Trophoblast cell (in vitro differentiated cells and primary cell): Measurements from ENCODE around the gene TGOLN2.
"Not testable (repeated sequence)": the region's sequence is repeated elsewhere in the genome, so short reads cannot be mapped to it uniquely, and the experiment has no call there.

Source experiments
- DNase-seq, 2 donors: peaks; one replicate each; pipeline ENCODE4 v3.0.0-alpha.2; 2016
- H2AFZ ChIP-seq: 2 replicates; pipeline ENCODE4 v1.6.1; 2013; ENCODE audit warnings: low read length, moderate library complexity, mild to moderate bottlenecking; ENCODE audit not compliant: insufficient read depth, poor library complexity
- H2AK5ac ChIP-seq: 2 replicates; pipeline ENCODE4 v1.6.1; 2013; ENCODE audit warnings: mild to moderate bottlenecking, low read length
- H2BK120ac ChIP-seq: 2 replicates; pipeline ENCODE4 v1.6.1; 2013; ENCODE audit warnings: low read length, mild to moderate bottlenecking, moderate library complexity; ENCODE audit not compliant: insufficient read depth, poor library complexity
- H2BK12ac ChIP-seq: 2 replicates; pipeline ENCODE4 v1.6.1; 2013; ENCODE audit warnings: mild to moderate bottlenecking, low read length, moderate library complexity
- H2BK5ac ChIP-seq: 2 replicates; pipeline ENCODE4 v1.6.1; 2013; ENCODE audit warnings: low read length, low read depth, moderate library complexity, mild to moderate bottlenecking; ENCODE audit not compliant: poor library complexity
- H3K14ac ChIP-seq: 2 replicates; pipeline ENCODE4 v1.6.1; 2013; ENCODE audit warnings: mild to moderate bottlenecking, low read length
- H3K18ac ChIP-seq: 2 replicates; pipeline ENCODE4 v1.6.1; 2013; ENCODE audit warnings: mild to moderate bottlenecking, low read length
- H3K23ac ChIP-seq: 2 replicates; pipeline ENCODE4 v1.6.1; 2013; ENCODE audit warnings: low read length
- H3K27ac ChIP-seq: 2 replicates; pipeline ENCODE4 v1.5.1; 2013; ENCODE audit warnings: low read depth, mild to moderate bottlenecking, inconsistent platforms, low read length, moderate library complexity
- H3K27me3 ChIP-seq: 2 replicates; pipeline ENCODE4 v1.6.1; 2013; ENCODE audit warnings: inconsistent platforms, mild to moderate bottlenecking, low read length, moderate library complexity; ENCODE audit not compliant: insufficient read depth
- H3K36me3 ChIP-seq, 2 experiments: 1 replicate in 1 of 2; 2 replicates in 1 of 2; pipeline ENCODE4 v1.6.1; 2013; ENCODE audit warnings: low read length in 2 of 2, mild to moderate bottlenecking in 2 of 2, moderate library complexity in 1 of 2; ENCODE audit not compliant: insufficient read depth in 2 of 2, control insufficient read depth in 1 of 2
- H3K4ac ChIP-seq: 2 replicates; pipeline ENCODE4 v1.6.1; 2013; ENCODE audit warnings: low read depth, mild to moderate bottlenecking, low read length, moderate library complexity
- H3K4me1 ChIP-seq, 2 experiments: 1 replicate in 1 of 2; 2 replicates in 1 of 2; pipeline ENCODE4 v1.6.1; 2013; ENCODE audit warnings: low read length in 2 of 2, mild to moderate bottlenecking in 2 of 2, moderate library complexity in 1 of 2; ENCODE audit not compliant: insufficient read depth in 2 of 2, control insufficient read depth in 1 of 2
- H3K4me2 ChIP-seq: 2 replicates; pipeline ENCODE4 v1.6.1; 2013; ENCODE audit warnings: inconsistent platforms, mild to moderate bottlenecking, low read length, moderate library complexity
- H3K4me3 ChIP-seq: 2 replicates; pipeline ENCODE4 v1.5.1; 2013; ENCODE audit warnings: mild to moderate bottlenecking, low read depth, low read length, inconsistent platforms
- H3K79me1 ChIP-seq: one replicate; pipeline ENCODE4 v1.6.1; 2013; ENCODE audit warnings: low read length
- H3K79me2 ChIP-seq: 2 replicates; pipeline ENCODE4 v1.6.1; 2013; ENCODE audit warnings: low read length, mild to moderate bottlenecking; ENCODE audit not compliant: control insufficient read depth, insufficient read depth, poor library complexity
- H3K9ac ChIP-seq: 2 replicates; pipeline ENCODE4 v1.6.1; 2013; ENCODE audit warnings: mild to moderate bottlenecking, low read length
- H3K9me3 ChIP-seq: 2 replicates; pipeline ENCODE4 v1.6.1; 2013; ENCODE audit warnings: low read depth, mild to moderate bottlenecking, control low read depth, inconsistent platforms, low read length; ENCODE audit not compliant: insufficient read depth
- H4K12ac ChIP-seq: 2 replicates; pipeline ENCODE4 v1.6.1; 2013; ENCODE audit warnings: low read depth, mild to moderate bottlenecking, low read length, moderate library complexity
- H4K8ac ChIP-seq: 2 replicates; pipeline ENCODE4 v1.6.1; 2013; ENCODE audit warnings: low read depth, mild to moderate bottlenecking, low read length, moderate library complexity
- H4K91ac ChIP-seq: one replicate; pipeline ENCODE4 v1.6.1; 2013; ENCODE audit warnings: low read depth, mild to moderate bottlenecking, low read length, moderate library complexity
- WGBS: extraction: QIAGEN DNeasy Blood & Tissue Kit; methylation state at CpG from one replicate; pipeline ENCODE4 v1.1.7; 2013; ENCODE audit warnings: missing lambda C conversion rate; ENCODE audit not compliant: insufficient read length, insufficient coverage; ENCODE audit errors: extremely low coverage; 5-methylcytosine and 5-hydroxymethylcytosine counted together

TGOLN2 gene

DNA sequence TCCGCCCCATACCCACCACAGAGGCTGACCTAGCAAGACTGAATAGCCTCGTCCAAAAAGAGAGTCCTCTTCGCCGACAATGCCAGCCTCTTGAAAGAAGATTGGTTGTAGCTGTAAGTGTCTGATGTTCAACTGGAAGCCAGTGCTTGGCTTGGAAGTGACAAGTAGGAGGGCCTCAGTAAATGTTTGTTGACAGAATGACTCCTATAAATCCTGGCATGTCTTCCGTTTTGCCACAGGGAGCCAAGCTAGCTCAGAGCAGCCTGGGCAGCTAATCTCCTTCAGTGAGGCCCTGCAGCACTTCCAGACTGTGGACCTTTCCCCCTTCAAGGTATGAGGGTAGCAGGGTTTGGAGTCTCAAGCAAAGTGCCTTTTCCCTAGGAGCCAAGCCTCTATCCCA is 41.7 kb upstream of the TGOLN2 start:
- H3K4me2 ChIP-seq = no peak overlapping the region
- no peaks in the 10 kb centered on the region for H3K27me3 ChIP-seq
- H4K8ac ChIP-seq = no peak overlapping the region
- no peaks in the 10 kb centered on the region for H3K9me3 ChIP-seq
- H3K27ac ChIP-seq = no peak overlapping the region
- no peaks in the 10 kb centered on the region for H3K79me1 ChIP-seq
- no peak overlapping the region for H3K9ac ChIP-seq
- no peak overlapping the region for H2AK5ac ChIP-seq
- no peak overlapping the region for H2BK5ac ChIP-seq
- no peaks in the 10 kb centered on the region for H3K79me2 ChIP-seq
- H4K91ac ChIP-seq = no peak overlapping the region
- no peak overlapping the region for H4K12ac ChIP-seq
- no peak overlapping the region for H3K4me3 ChIP-seq
- no peak overlapping the region for H2BK120ac ChIP-seq
- no peaks in the 10 kb centered on the region for H3K4me1 ChIP-seq
- H2AFZ ChIP-seq = no peak overlapping the region
- H2BK12ac ChIP-seq = no peak overlapping the region
- H3K4ac ChIP-seq = no peak overlapping the region
- no CpG with 5 or more reads among the region's 5 CpGs for WGBS
- no peak overlapping the region for H3K18ac ChIP-seq
- no peak overlapping the region for H3K14ac ChIP-seq
- H3K36me3 ChIP-seq = peaks cover 0 to 9% of the 10 kb centered on the region in 2 experiments
- H3K23ac ChIP-seq = no peak overlapping the region
- DNase-seq = no peak

DNA sequence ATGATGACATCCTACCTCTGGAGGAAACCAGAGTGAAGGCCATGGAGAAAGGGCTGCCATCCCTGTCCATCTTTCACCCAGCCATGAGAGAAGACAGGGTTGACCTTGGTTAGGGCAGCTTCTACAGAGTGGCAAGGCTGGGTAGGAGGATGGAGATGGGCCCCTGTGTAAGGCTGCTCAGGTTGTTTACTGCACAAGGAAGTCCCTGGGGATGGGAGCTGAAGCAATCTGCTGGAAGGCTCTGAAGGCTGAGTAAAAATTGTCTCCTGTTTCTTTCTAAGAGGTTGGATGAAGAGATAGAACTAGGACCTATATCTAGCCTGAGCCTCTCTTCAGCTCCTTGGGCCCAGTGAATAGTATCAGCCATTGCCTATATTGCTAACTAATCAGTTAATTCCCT is 41.1 kb upstream of the TGOLN2 start:
- Histone ChIP-seq H2AFZ (no peak overlapping the region), H2AK5ac (no peak overlapping the region), H4K12ac (no peak overlapping the region), H3K79me2 (no peaks in the 10 kb centered on the region), H3K4me2 (no peak overlapping the region), H2BK5ac (no peak overlapping the region), H2BK120ac (no peak overlapping the region), H3K9me3 (no peaks in the 10 kb centered on the region), H3K4ac (no peak overlapping the region), H3K14ac (no peak overlapping the region), H4K8ac (no peak overlapping the region), H3K27ac (no peak overlapping the region), H3K36me3 (peaks cover 0 to 9% of the 10 kb centered on the region in 2 experiments), H3K79me1 (no peaks in the 10 kb centered on the region), H2BK12ac (no peak overlapping the region), H3K4me3 (no peak overlapping the region), H3K23ac (no peak overlapping the region), H3K27me3 (no peaks in the 10 kb centered on the region), H3K18ac (no peak overlapping the region), H4K91ac (no peak overlapping the region), H3K4me1 (no peaks in the 10 kb centered on the region), H3K9ac (no peak overlapping the region)
- DNase-seq = no peak

DNA sequence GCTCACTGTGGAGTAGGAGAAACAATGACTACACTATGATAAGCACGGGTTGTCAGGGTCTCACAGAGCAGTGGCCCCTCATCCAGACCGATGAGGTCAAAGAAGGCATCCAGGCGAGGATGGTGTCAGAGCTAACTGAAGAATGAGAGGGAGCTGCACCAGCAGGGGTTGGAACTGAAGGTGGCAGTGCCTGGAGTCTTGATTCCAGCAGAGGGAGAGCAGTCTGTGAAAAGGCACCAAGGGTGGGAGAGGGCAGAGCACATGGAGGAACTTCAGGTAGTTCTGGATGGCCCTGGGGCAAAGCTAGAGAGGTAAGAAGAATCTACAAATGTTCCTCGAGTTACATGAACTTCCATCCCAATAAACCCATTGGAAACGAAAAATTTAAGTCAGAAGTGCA is 39.4 kb upstream of the TGOLN2 start:
- H3K23ac ChIP-seq = no peak overlapping the region
- WGBS = no CpG with 5 or more reads among the region's 5 CpGs
- no peaks in the 10 kb centered on the region for H3K27me3 ChIP-seq
- no peaks in the 10 kb centered on the region for H3K9me3 ChIP-seq
- H2BK12ac ChIP-seq = no peak overlapping the region
- H3K79me1 ChIP-seq = no peaks in the 10 kb centered on the region
- no peak overlapping the region for H3K9ac ChIP-seq
- no peak overlapping the region for H2BK120ac ChIP-seq
- no peak overlapping the region for H3K14ac ChIP-seq
- H3K36me3 ChIP-seq = peaks cover 0 to 13% of the 10 kb centered on the region in 2 experiments
- no peak overlapping the region for H3K18ac ChIP-seq
- H4K8ac ChIP-seq = no peak overlapping the region
- H2AK5ac ChIP-seq = no peak overlapping the region
- H2AFZ ChIP-seq = no peak overlapping the region
- no peak overlapping the region for H4K12ac ChIP-seq
- H3K4me1 ChIP-seq = no peaks in the 10 kb centered on the region
- H3K79me2 ChIP-seq = no peaks in the 10 kb centered on the region
- no peak overlapping the region for H3K4ac ChIP-seq
- no peak overlapping the region for H4K91ac ChIP-seq
- no peak overlapping the region for H3K4me3 ChIP-seq
- H2BK5ac ChIP-seq = no peak overlapping the region
- no peak overlapping the region for H3K4me2 ChIP-seq
- no peak overlapping the region for H3K27ac ChIP-seq
- no peak for DNase-seq

DNA sequence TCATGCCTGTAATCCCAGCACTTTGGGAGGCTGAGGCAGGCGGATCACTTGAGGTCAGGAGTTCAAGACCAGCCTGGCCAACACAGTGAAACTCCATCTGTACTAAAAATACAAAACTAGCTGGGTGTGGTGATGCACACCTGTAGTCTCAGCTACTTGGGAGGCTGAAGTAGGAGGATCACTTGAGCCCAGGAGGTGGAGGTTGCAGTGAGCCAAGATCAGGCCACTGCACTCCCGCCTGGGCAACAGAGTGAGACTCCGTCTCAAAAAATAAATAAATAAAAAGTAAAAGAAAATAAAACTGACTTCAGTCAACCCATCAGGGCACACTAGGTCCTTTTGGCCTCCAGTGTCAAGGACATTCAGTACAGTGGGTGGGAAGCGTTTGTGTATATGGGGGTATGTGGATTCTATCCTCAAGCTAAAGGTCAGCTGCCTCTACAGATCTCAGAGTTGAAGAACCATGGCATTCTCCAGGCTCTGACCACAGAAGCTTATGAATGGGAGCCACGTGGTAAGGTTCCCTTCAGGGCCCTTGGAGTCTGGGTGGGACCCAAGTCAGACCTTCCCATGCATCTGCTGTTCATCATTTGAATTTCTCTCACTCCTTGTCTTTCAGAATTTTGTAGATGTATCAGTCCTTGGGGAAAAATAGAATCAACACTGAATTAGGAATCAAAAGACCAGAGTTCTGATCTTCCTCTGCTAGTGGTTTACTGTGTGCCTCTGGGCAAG is 35.0 kb upstream of the TGOLN2 start:
- peaks cover 0 to 12% of the 10 kb centered on the region in 2 experiments for H3K36me3 ChIP-seq
- H4K12ac ChIP-seq, H2BK12ac ChIP-seq, H3K4me3 ChIP-seq, H2AK5ac ChIP-seq, H3K4me2 ChIP-seq, H2BK5ac ChIP-seq, H3K9ac ChIP-seq, H3K14ac ChIP-seq, H3K27ac ChIP-seq, H3K4me1 ChIP-seq, H3K4ac ChIP-seq, H3K27me3 ChIP-seq, DNase-seq, H2BK120ac ChIP-seq, H3K18ac ChIP-seq, H3K9me3 ChIP-seq, H3K79me1 ChIP-seq, H3K79me2 ChIP-seq, H2AFZ ChIP-seq, H4K8ac ChIP-seq, H4K91ac ChIP-seq, H3K23ac ChIP-seq: not testable (repeated sequence)
- no CpG with 5 or more reads among the region's 5 CpGs for WGBS
